Astrocyte (in vitro differentiated cells and primary cell): Measurements from ENCODE around the gene TES.

Experiments used
- EZH2 ChIP-seq: IDR thresholded peaks from 2 replicates; pipeline ENCODE4 v1.6.1; 2012; ENCODE audit warnings: mild to moderate bottlenecking, low read length, inconsistent platforms; ENCODE audit not compliant: insufficient read depth
- TF ChIP-seq, protein P1 (sequence below): IDR thresholded peaks from 2 replicates; pipeline ENCODE4 v1.5.1; 2011; ENCODE audit warnings: low read depth, mild to moderate bottlenecking, inconsistent platforms, low read length, moderate library complexity; ENCODE audit not compliant: insufficient read depth

DNA sequence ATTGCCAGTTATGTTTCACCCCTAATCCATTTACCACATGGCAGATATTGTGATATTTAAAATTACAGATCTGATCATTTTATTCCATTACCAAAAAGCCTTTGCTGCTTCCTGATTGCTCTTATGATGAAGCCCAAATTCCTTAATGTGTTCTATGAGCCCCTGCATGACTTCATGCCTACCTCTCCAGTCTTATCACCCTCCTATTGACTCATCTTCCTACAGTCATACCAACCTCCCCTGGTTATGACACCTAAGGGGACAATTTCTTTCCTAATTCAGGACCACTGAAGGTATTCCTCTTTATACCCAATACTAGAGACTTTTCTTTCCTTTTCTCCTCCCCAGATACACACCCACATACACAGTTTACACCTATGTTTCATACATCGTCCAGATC, 36.0 kb downstream of the TES start:
- TF ChIP-seq, protein P1, sequence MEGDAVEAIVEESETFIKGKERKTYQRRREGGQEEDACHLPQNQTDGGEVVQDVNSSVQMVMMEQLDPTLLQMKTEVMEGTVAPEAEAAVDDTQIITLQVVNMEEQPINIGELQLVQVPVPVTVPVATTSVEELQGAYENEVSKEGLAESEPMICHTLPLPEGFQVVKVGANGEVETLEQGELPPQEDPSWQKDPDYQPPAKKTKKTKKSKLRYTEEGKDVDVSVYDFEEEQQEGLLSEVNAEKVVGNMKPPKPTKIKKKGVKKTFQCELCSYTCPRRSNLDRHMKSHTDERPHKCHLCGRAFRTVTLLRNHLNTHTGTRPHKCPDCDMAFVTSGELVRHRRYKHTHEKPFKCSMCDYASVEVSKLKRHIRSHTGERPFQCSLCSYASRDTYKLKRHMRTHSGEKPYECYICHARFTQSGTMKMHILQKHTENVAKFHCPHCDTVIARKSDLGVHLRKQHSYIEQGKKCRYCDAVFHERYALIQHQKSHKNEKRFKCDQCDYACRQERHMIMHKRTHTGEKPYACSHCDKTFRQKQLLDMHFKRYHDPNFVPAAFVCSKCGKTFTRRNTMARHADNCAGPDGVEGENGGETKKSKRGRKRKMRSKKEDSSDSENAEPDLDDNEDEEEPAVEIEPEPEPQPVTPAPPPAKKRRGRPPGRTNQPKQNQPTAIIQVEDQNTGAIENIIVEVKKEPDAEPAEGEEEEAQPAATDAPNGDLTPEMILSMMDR: no peak
- no peak for TF ChIP-seq EZH2
